Gastroesophageal sphincter (tissue), 3 donors: ENCODE results near the gene PJA1.

Experiments used
- EP300 ChIP-seq: sonication (generic); formaldehyde crosslinking; IDR thresholded peaks from one replicate; pipeline ENCODE4 v1.6.1; 2017; ENCODE audit warnings: antibody characterized with exemption, mild to moderate bottlenecking
- POLR2A ChIP-seq, 2 donors: fragments of 450-650 bp; IDR thresholded peaks; one replicate each; pipeline ENCODE4 v1.6.1; 2017; ENCODE audit warnings: antibody characterized with exemption in 2 of 2, mild to moderate bottlenecking in 2 of 2, moderate library complexity in 1 of 2
- POLR2AphosphoS5 ChIP-seq: sonication (generic); formaldehyde crosslinking; IDR thresholded peaks from one replicate; pipeline ENCODE4 v1.6.1; 2017; ENCODE audit warnings: antibody characterized with exemption
- TF ChIP-seq, protein P1 (sequence below), 4 experiments: fragments of 200-600 bp in 2 of 4; fragments of 450-650 bp in 2 of 4; sonication (generic) in 1 of 4; IDR thresholded peaks; one replicate each; pipeline ENCODE4 v1.5.1; 2017 to 2019; ENCODE audit warnings: antibody characterized with exemption in 4 of 4, mild to moderate bottlenecking in 2 of 4, moderate library complexity in 2 of 4

DNA sequence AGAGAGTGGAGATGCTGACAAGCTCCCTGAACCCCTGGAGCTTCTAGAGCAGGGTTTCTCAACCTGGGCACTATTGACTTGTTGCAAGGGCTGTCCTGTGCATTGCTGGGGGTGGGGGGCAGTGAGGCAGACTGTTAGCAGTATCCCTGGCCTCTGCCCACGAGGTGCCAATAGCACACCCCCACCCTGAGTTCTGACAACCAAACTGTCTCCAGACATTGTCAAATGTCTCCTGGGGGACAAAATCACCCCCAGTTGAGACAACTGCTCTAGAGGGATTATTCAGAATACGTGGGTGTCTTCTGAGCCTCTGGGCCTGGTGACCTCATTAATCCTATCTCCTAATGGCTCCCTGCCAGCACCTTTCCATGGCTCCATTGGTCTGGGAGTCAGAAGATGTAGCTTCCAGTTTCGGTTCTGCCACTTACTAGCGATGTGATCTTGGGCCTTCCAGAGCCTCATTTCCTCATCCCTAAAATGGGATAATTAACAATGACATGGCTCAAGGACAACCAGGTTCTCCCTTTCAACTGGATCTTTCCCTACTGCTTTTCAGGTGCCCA lies 17.6 kb upstream of the PJA1 start:
- TF ChIP-seq POLR2AphosphoS5 = no peak
- TF ChIP-seq, protein P1, sequence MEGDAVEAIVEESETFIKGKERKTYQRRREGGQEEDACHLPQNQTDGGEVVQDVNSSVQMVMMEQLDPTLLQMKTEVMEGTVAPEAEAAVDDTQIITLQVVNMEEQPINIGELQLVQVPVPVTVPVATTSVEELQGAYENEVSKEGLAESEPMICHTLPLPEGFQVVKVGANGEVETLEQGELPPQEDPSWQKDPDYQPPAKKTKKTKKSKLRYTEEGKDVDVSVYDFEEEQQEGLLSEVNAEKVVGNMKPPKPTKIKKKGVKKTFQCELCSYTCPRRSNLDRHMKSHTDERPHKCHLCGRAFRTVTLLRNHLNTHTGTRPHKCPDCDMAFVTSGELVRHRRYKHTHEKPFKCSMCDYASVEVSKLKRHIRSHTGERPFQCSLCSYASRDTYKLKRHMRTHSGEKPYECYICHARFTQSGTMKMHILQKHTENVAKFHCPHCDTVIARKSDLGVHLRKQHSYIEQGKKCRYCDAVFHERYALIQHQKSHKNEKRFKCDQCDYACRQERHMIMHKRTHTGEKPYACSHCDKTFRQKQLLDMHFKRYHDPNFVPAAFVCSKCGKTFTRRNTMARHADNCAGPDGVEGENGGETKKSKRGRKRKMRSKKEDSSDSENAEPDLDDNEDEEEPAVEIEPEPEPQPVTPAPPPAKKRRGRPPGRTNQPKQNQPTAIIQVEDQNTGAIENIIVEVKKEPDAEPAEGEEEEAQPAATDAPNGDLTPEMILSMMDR (IDR thresholded peaks at IDR 0.05) = no peak
- TF ChIP-seq POLR2A (IDR thresholded peaks at IDR 0.05) = no peak
- TF ChIP-seq EP300 = no peak
